GM21381 (cell line): ENCODE results near the gene ZNF230.

Experiments
- ATAC-seq: cut with Tn5 transposase; IDR thresholded peaks from one replicate; pipeline ENCODE4 v1.9.1; 2021; ENCODE audit warnings: mild to moderate bottlenecking, moderate library complexity; ENCODE audit not compliant: unreplicated experiment

Gene ZNF230

DNA sequence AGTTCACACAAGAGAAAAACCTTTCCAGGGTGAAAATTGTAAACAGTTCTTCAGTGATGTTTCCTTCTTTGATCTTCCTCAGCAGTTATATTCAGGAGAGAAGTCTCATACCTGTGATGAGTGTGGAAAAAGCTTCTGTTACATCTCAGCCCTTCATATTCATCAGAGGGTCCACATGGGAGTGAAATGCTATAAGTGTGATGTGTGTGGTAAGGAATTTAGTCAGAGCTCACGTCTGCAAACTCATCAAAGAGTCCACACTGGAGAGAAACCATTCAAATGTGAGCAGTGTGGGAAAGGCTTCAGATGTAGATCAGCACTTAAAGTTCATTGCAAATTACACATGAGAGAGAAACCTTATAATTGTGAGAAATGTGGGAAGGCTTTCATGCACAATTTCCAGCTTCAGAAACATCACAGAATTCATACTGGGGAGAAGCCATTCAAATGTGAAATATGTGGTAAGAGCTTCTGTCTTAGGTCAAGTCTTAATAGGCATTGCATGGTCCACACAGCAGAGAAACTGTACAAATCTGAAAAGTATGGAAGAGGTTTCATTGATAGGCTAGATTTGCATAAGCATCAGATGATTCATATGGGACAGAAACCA, 29.3 kb downstream of the ZNF230 start:
- ATAC-seq = no peak

GRCh38 chr19:44042147-44042546, 39.4 kb downstream of the ZNF230 start:
- ATAC-seq = no peak

GRCh38 chr19:44050740-44051649, 48.2 kb downstream of the ZNF230 start:
- ATAC-seq = peak; percentile 23

DNA sequence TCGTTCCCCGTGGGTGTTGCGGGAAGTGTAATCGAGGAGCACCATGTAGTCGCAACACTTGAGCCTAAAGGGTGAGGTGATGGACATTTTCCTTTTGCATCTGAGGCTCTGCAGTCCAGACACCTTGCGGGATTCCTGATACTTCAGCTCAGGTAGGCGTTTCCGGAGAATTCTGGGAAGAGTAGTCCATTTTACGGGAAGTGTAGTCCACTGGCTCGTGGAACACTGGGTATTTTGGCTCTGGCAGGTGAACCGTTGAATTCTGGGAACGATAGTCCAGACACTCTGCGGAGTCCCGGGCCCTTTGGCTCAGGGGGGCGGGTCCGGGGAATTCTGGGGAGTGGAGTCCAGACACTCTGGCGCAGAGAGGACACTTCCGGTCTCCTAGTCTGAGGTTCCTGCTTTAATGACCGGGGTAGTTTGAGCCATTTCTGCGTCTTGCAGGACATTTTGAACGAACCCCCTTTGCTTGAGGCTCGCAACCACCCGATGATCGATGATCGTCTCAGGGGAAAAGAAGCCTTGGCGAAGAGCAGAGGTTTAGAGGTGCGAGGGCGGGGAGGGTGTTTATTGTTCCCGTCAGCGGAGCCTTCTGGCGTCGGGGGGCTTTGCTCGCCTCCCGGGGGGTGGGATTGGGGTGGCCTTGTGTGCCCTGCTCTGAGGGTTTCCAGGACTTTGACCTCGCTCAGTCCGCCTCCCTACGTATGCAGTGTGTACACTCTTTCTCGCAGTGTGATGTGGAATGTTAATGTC, 49.1 kb downstream of the ZNF230 start, which contains the start of gene ZNF223:
Gene ZNF223 (plus strand): TSS at position 387 of the 753 bp plus-strand sequence. CDS start 3,141 bp downstream, outside the sequence.
- ATAC-seq = peak; percentile 77

DNA sequence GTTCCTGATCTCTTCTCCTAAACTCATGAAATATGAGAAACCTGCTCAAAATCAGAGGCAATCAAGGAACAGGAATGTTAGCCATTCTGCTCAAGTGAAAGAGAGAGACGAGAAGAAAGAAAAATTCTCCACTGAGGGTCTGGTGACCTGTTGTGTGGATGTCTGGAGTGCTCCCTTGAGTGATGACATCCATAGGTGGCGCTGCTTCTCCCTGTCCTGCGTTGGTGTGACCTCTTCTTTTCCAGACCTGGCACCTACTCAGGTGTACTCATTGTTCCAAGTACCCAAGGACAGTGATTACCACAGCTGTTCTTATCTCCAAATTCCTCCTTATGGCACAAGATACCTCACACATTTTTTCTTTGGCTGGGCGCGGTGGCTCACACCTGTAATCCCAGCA, 53.1 kb downstream of the ZNF230 start:
- ATAC-seq = no peak

DNA sequence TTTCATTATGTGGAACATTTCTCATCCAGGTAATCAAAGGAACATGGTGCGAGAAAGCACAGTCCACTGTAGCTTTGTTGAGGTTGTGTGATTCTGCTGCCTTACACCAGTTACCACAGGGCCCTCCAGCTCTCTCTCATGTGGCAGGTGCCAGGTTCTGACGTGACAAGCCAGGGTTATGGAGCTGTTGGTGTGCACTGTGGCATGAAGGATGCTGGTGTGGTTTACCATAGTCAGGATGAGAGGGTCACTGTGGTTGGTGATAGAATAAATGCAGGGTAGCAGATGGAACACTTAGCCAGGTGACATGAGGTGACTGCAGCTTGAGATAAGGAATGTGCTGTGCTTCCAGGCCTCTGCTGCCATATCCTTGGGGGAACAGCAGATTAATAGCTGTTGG, 56.5 kb downstream of the ZNF230 start:
- ATAC-seq = no peak

DNA sequence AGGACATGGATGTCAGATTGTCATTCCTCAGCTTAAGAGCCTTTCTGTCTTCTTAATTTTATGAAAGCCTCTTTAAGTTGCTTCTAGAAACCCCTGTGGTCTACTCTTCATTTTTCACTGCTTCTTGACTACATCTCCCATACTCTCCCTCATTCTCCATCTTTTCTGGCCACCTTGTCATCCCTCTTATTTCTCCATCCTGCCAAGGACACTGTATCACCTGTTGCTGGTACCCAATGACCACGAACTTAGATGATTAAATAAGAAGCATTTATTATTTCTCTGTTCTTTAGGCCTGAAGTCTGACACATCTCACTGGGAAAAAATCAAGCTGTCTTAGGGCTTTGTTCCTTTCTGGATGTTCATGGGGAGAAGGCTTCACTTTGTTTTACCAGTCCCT, 58.3 kb downstream of the ZNF230 start:
- no peak for ATAC-seq
